Memory B cell (primary cell): ENCODE results near the gene CTDSPL.

Source experiments
- ATAC-seq: fragments of 150-1000 bp; cut with Tn5 transposase; 2 replicates; pipeline ENCODE4 v1.10.0; 2021; ENCODE audit warnings: low read depth, mild to moderate bottlenecking, moderate library complexity
- DNase-seq, 2 donors: peaks; one replicate each; pipeline ENCODE4 v3.0.0; 2022; ENCODE audit warnings: low spot score in 2 of 2
- H3K27ac Mint-ChIP-seq: one replicate; pipeline ENCODE4 v1.8.0; 2022; ENCODE audit warnings: mild to moderate bottlenecking, moderate library complexity, mixed read lengths
- H3K27me3 Mint-ChIP-seq: one replicate; pipeline ENCODE4 v1.8.0; 2022; ENCODE audit warnings: mixed read lengths
- H3K36me3 Mint-ChIP-seq: one replicate; pipeline ENCODE4 v1.8.0; 2022; ENCODE audit warnings: mild to moderate bottlenecking, mixed read lengths
- H3K4me1 Mint-ChIP-seq: one replicate; pipeline ENCODE4 v1.8.0; 2022; ENCODE audit warnings: mixed read lengths
- H3K4me3 Mint-ChIP-seq: one replicate; pipeline ENCODE4 v1.8.0; 2022; ENCODE audit warnings: mild to moderate bottlenecking, moderate library complexity, mixed read lengths
- H3K9me3 Mint-ChIP-seq: one replicate; pipeline ENCODE4 v1.8.0; 2022; ENCODE audit warnings: mixed read lengths

Gene CTDSPL

DNA sequence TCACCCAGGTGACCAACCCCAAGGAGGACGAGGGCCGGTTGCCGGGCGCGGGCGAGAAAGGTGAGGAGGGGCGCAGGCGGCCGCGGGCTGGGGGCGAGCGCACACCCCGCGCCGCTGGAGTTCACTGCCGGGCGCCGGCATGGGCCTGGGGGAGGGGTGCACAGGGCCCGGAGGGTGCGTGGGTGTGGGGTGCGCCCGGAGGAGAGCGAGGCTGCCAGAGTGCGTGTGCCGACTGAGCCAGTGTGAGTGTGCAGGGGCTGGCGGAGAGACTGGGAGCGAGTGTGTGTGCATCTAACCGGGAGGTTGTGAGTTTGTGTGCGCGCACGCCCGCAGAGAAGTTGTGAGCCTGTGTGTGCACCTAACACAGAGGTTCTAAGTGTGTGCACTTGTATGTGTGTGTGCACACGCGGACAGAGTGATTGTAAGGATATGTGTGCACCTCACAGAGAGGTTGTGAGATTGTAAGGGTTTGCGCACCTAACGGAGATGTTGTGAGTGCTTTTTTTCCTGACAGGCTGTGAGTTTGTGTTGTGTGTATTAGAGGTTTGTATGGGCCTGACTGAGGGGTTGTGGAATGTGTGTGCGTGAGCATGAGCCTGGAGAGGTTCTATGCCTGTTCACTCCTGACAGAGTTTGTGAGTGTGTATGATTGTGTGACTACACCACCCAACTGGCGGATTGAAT lies 681 bp downstream of the CTDSPL start:
- Mint-ChIP-seq H3K27ac (no peak overlapping the region), H3K4me3 (peak overlapping the region; percentile 50), H3K36me3 (no peaks in the 10 kb centered on the region), H3K9me3 (no peaks in the 10 kb centered on the region), H3K4me1 (peaks cover 12% of the 10 kb centered on the region), H3K27me3 (peaks cover 18% of the 10 kb centered on the region)
- DNase-seq (no peak), ATAC-seq (no peak)

DNA sequence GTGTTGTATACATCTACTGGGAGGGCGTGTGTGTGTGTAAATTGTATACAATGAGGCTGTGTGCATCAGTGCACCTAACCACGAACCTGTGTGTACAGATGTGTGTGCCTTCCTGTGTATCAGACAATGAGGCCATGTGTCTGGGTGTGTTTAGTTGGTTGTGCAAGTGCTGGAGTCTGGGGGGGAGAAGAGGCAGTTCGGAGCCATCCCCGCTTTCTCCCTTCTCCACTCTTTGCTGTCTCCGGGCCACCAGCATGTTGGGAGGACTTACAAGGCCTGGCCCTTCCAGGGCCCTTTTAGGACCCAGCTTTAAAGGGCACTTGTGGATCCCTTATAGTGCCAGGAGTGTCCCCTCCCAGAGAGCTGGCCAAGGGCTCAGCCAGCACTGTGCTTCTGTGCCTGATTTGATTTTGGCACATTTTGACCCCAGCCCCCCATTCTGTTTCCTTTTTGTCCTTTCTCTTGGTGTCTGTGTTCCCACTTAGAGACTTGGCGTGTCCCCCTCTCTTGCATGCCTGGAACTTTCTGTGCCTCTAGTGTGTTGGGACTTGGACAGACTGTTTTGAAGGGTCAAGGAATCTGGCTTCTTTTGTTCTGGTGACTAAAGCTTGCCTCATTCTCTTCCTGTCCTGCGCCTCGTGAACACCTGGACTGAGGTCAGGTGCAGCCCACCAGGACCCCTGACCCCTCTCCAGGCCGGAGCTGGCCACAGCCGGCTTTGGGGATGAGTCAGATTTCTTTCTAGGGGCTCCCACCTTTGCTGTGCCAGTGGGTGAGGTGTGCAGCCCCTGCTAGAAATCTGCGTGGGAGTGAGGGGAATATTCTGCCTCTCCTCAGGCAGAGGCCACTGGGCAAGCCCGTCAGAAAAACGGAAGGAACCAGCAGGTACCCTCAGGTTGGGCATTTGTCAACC lies 1.5 kb downstream of the CTDSPL start:
- Mint-ChIP-seq H3K36me3 (no peaks in the 10 kb centered on the region), H3K27ac (no peak overlapping the region), H3K9me3 (no peaks in the 10 kb centered on the region), H3K4me3 (peak overlapping the region; percentile 4), H3K4me1 (peaks cover 12% of the 10 kb centered on the region), H3K27me3 (peaks cover 14% of the 10 kb centered on the region)
- ATAC-seq (no peak), DNase-seq (no peak)

DNA sequence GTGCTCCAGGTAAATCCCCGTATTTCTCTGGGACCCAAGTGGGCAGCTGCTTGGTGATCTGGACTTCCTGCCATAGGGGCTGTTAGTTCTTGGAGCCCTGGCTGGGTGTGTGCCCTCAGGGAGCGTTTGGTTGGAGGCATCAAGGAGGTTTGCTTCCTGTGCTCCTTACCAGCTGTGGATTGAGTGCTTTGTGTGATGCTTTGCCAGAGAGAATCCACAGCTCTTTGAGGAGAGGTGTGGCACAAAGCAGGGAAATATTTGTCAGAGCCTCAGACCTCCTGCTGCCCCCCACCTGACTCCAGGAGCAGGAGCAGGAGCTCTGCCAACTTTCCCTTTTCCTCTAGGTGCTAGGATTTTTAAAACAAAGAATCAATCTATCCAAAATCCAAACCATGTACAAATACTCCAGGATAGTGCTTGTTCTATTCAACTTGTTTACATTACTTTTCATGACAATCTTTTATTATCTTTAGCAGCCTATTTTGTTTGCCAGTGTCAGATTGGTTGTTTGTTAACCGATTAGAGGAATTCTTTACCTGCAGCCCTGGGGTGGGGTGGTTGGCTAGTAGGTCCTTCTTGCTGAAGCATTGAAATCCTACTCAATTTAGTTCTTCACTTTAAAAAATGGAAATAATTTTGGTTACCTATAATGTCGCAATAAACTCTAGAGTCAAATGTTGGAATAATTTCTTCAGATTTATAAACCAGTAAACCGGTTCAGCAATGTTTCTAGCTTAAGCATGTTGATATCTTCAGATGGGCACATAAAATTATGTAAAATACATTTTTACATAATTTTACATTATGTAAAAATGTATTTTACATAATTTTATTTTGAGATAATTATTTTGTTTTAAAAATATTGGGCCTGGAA lies 2.5 kb downstream of the CTDSPL start:
- H3K4me1 Mint-ChIP-seq, result peaks cover 12% of the 10 kb centered on the region

DNA sequence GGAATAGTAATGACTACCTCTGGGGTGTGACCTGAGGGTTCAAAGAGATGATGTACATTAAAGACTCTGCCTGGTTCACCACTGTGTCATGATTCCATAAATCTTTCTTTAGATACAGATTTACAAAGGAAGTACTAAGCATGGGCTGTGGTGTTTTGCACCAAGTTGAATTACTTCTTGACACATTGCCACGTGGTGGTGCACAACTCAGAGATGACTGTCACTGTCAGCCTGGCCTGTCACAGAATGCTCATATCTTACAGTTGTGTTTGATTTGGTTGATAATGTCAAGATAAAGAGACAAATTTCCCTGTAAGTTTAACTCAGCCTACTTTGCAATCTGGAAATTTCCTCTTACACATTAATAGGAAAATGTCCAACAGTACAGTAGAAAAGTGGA lies 3.2 kb downstream of the CTDSPL start:
- no peaks in the 10 kb centered on the region for H3K9me3 Mint-ChIP-seq
- ATAC-seq (no peak), DNase-seq (no peak)
- no peaks in the 10 kb centered on the region for H3K36me3 Mint-ChIP-seq
- H3K4me3 Mint-ChIP-seq, result no peak overlapping the region
- peaks cover 14% of the 10 kb centered on the region for H3K27me3 Mint-ChIP-seq
- H3K4me1 Mint-ChIP-seq, result peaks cover 12% of the 10 kb centered on the region
- H3K27ac Mint-ChIP-seq, result no peak overlapping the region

More for the DNA sequence above, 2.5 kb downstream of the CTDSPL start:
- H3K36me3 Mint-ChIP-seq, result no peaks in the 10 kb centered on the region
- ATAC-seq (no peak), DNase-seq (no peak)
- H3K9me3 Mint-ChIP-seq, result no peaks in the 10 kb centered on the region
- no peak overlapping the region for H3K27ac Mint-ChIP-seq
- H3K27me3 Mint-ChIP-seq, result peaks cover 14% of the 10 kb centered on the region
- no peak overlapping the region for H3K4me3 Mint-ChIP-seq

DNA sequence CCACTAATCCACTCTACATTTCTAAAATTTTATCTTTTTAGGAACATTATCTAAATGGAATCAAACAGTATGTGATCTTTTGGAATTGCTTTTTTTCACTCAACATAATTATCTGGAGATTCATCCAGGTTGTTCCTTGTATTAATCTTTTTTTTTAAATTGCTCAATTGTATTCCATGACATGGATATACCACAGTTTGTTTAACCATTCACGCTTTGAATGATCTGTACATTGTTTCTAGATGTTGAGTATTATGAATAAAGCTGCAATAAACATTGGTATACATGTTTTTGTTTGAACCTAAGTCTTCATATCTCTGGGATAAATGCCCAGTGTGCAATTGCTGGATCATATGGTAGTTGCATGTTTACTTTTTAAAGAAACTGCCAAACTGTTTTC lies 5.5 kb downstream of the CTDSPL start:
- H3K4me1 Mint-ChIP-seq, result peaks cover 4% of the 10 kb centered on the region
- H3K27me3 Mint-ChIP-seq, result peaks cover 14% of the 10 kb centered on the region
- no peak for ATAC-seq
- no peak overlapping the region for H3K4me3 Mint-ChIP-seq
- H3K9me3 Mint-ChIP-seq, result peaks cover 11% of the 10 kb centered on the region
- H3K27ac Mint-ChIP-seq, result no peak overlapping the region
- H3K36me3 Mint-ChIP-seq, result peaks cover 3% of the 10 kb centered on the region
- DNase-seq, result no peak

DNA sequence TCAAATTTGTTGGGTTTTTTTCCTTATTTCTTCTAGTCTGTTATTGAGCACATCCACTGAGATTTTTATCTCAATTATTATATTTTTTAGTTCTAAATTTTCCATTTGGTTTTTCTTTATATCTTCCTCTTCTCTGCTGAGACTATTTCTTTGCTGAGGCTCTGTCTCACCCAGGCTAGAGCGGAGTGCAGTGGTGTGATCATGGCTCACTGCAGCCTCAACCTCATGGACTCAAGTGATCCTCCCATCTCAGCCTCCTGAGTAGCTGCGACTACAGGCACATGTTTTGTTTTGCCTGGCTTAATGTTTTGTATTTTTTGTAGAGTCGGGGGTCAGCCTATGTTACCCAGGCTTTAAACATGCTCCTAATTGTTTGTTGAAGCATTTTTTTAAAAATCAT lies 10.2 kb downstream of the CTDSPL start:
- Mint-ChIP-seq H3K27ac (no peak overlapping the region), H3K4me3 (no peak overlapping the region), H3K36me3 (peaks cover 3% of the 10 kb centered on the region), H3K4me1 (no peaks in the 10 kb centered on the region), H3K9me3 (peaks cover 12% of the 10 kb centered on the region), H3K27me3 (peaks cover 5% of the 10 kb centered on the region)
- ATAC-seq (no peak), DNase-seq (no peak)

DNA sequence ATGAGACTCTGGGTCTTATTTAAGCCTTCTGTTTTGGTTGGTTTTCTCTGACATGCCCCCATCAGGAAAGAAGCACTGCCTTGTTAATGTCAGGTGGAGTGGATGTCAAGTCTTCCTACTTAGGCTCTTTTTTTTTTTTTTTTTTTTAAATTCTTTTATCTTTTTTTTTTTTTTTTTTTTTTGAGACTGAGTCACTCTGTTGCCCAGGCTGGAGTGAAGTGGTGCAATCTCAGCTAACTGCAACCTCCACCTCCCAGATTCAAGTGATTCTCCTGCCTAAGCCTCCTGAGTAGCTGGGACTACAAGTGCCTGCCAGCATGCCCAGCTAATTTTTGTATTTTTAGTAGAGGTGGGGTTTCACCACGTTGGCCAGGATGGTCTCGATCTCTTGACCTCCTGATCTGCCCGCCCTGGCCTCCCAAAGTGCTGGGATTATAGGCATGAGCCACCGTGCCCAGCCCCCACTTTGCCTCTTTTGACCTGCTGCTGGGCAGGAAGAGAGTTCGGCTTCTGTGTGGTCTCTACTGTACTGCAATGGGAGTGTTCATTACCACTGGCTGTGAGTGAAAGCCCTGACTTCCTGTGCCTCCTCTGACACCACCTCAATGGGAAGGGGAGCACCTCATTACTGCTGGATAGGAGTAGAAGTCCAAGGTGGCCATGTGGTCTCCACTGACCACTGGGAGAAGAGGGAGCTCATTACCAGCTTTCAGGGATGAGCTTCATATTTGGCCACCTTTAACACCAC lies 10.9 kb downstream of the CTDSPL start:
- H3K27me3 Mint-ChIP-seq, result peaks cover 7% of the 10 kb centered on the region

DNA sequence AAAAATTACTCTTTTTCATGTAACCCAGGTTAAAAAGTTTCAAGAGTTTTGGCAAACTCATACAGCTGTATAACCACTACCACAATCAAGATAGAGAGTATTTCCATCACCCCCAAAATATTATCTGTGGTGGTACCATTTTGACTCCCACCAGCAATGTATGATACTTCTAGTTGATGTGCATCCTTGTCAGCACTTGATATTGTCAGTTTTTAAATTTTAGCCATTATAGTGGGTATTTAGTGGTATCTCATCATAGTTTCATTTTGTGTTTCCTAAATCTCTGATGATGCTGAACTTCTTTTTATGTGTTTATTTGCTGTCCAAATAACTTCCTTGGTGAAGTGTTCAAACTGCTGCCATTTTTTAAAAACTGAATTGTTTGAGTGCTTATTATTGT lies 14.6 kb downstream of the CTDSPL start:
- no peak for DNase-seq
- no peak for ATAC-seq
- H3K4me3 Mint-ChIP-seq, result no peak overlapping the region
- peaks cover 2% of the 10 kb centered on the region for H3K27me3 Mint-ChIP-seq
- peaks cover 1% of the 10 kb centered on the region for H3K36me3 Mint-ChIP-seq
- H3K27ac Mint-ChIP-seq, result no peak overlapping the region
- H3K9me3 Mint-ChIP-seq, result peaks cover 10% of the 10 kb centered on the region
- H3K4me1 Mint-ChIP-seq, result no peaks in the 10 kb centered on the region

More for the DNA sequence above, 10.9 kb downstream of the CTDSPL start:
- Mint-ChIP-seq H3K4me3 (no peak overlapping the region), H3K4me1 (no peaks in the 10 kb centered on the region), H3K36me3 (peaks cover 4% of the 10 kb centered on the region), H3K27ac (no peak overlapping the region), H3K9me3 (peaks cover 13% of the 10 kb centered on the region)
- DNase-seq, result no peak
- no peak for ATAC-seq

DNA sequence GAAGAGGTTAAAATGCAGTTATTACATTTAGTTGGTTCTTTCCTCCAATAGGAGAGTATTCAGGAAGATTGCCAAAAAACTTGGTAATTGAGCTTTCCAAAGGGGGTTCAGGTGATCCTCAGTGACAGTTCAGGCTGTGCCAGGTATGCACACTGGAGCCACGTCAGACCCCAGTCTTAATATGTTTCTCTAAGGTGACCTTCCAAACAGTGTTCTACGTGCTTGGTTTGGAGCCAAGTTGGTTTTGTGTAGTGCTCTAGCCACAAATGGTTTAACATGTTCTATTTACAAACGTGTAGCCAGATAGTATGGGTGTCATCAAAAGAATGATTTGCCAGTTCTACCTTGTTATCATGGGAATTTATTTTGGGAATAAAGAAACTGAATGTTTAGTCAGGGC lies 21.0 kb downstream of the CTDSPL start:
- no peaks in the 10 kb centered on the region for H3K36me3 Mint-ChIP-seq
- H3K9me3 Mint-ChIP-seq, result no peaks in the 10 kb centered on the region
- H3K27me3 Mint-ChIP-seq, result peaks cover 4% of the 10 kb centered on the region
- DNase-seq (no peak), ATAC-seq (no peak)
- H3K4me3 Mint-ChIP-seq, result no peak overlapping the region
- H3K27ac Mint-ChIP-seq, result no peak overlapping the region
- no peaks in the 10 kb centered on the region for H3K4me1 Mint-ChIP-seq

DNA sequence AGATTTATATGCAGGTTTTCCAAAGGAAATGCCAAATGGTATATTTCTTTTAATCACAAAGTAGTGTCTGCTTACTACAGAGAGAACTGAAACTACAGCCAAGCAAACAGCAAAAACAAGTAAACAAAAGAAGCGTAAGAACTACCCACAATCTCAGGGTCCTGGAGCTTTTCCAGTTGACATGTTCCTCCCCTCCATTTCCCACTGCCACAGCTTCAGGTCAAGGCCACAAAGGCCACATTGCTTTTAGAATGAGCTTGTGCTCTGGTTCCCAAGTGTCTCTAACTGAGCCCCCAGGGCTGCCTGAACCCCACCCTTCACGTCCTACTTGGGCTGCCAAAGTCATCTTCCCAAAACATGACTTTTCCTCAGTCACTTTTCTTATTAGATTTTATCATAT lies 24.1 kb downstream of the CTDSPL start:
- Mint-ChIP-seq H3K4me3 (no peak overlapping the region), H3K36me3 (no peaks in the 10 kb centered on the region), H3K4me1 (no peaks in the 10 kb centered on the region), H3K9me3 (no peaks in the 10 kb centered on the region), H3K27ac (no peak overlapping the region), H3K27me3 (peaks cover 4% of the 10 kb centered on the region)
- no peak for ATAC-seq
- no peak for DNase-seq

DNA sequence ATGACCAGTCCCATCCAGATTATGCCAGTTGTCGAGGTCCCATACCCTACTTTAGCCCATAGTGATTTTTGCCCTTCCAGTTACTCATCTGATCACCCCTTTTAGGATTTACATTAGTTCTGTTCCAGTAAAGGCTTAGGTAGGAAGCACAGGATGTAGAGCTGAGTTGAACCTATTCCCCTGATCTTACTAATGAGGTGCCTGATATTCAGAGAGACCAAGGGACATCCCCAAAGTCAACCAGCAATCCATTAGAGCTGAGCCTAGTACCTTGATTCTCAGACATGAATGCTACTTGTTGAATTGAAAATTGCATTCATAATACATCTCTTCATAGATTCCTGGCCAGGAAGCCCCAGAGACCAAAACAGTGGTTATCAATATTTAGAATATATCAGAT lies 24.7 kb downstream of the CTDSPL start:
- H3K4me1 Mint-ChIP-seq, result no peaks in the 10 kb centered on the region
- H3K27ac Mint-ChIP-seq, result no peak overlapping the region
- DNase-seq (no peak), ATAC-seq (no peak)
- H3K27me3 Mint-ChIP-seq, result peaks cover 4% of the 10 kb centered on the region
- no peaks in the 10 kb centered on the region for H3K36me3 Mint-ChIP-seq
- H3K4me3 Mint-ChIP-seq, result no peak overlapping the region
- H3K9me3 Mint-ChIP-seq, result no peaks in the 10 kb centered on the region

DNA sequence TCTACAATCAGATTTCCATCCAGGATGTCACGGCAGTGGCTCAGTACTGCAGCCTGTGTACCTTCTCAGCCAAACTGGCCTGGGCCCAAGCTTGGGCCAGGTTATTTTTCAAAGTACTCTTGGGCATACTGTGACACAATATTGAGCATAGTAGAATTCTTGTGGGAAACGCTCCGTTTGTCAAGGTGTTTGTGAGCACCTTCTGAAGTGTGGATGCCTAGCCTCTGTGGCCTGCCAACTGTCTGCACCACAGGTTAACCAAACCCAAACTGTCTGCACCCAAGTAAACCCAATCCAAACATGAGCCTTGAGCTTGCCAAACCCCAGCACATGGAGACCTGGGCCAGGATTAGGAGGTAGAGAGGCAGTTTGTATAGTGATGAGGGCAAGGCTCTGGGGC lies 25.4 kb downstream of the CTDSPL start:
- Mint-ChIP-seq H3K27ac (no peak overlapping the region), H3K4me1 (no peaks in the 10 kb centered on the region)

DNA sequence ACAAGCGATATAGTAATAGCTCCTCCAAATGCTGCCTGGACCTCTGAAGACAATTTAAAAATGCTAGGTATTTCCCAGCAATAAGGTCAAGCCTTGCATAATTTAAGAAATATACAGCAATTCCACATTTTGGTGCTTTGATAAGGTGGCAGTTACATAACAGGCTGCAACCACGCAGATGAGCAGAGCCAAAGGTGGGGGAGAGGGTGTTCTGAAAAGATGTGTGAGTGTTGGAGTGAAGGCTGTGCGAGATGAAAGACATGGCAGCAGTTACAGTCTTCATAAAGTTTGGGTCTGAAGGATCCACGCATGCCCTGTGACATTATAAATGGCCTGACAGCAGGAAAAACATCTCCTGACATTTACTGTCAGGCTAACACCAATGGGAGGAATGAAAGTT lies 26.1 kb downstream of the CTDSPL start:
- no peaks in the 10 kb centered on the region for H3K36me3 Mint-ChIP-seq
- ATAC-seq (no peak), DNase-seq (no peak)
- H3K27ac Mint-ChIP-seq, result no peak overlapping the region
- no peak overlapping the region for H3K4me3 Mint-ChIP-seq
- peaks cover 4% of the 10 kb centered on the region for H3K27me3 Mint-ChIP-seq
- no peaks in the 10 kb centered on the region for H3K4me1 Mint-ChIP-seq
- H3K9me3 Mint-ChIP-seq, result no peaks in the 10 kb centered on the region

More for the DNA sequence above, 25.4 kb downstream of the CTDSPL start:
- Mint-ChIP-seq H3K36me3 (no peaks in the 10 kb centered on the region), H3K4me3 (no peak overlapping the region), H3K27me3 (peaks cover 4% of the 10 kb centered on the region), H3K9me3 (no peaks in the 10 kb centered on the region)
- no peak for DNase-seq
- no peak for ATAC-seq
